ENCODE results near the gene WASHC2A. TPM values are rescaled to one million over a fixed set of nuclear protein-coding genes. Genes with fewer than 3 reads are reported as not detected.
"Not testable (repeated sequence)": the region's sequence is repeated elsewhere in the genome, so short reads cannot be mapped to it uniquely, and the experiment has no call there.

WASHC2A gene
- total and polyA plus RNA-seq, 12 donors, result 23.3 to 55.1 (median 42.8) TPM

DNA sequence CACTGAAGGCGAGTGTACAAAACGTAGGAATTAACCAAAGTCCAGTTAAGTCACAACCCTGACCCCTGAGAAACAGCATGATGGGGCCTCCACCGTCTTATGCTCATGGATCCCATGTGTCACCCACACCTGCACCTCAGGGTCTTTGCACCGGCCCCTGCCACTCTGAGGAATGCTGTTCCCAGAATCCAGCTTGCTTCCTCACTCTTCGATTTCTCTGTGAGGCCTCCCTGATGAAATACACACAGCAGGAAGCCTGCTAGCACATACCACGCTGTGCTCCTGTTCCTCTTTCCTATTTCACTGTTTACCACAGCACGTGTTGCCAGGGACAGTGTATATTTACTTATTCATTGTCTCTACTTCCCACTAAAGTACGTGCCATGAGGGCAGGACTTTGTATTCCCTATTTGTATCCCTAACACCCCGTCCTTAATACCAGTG lies 33.4 kb downstream of the WASHC2A start:
- H3K4me1 ChIP-seq (replicated peaks in 1 of 2); H3K4me3 ChIP-seq; H3K9me3 ChIP-seq (replicated peaks in 1 of 3); H3K27ac ChIP-seq; intact Hi-C loops (cut with DNase I); H3K36me3 ChIP-seq (replicated peaks in 1 of 2); DNase-seq; H3K27me3 ChIP-seq: not testable (repeated sequence)
- 82 to 90% (median 86%) methylated on average over 9 of the region's 9 CpGs for WGBS, 4 donors

DNA sequence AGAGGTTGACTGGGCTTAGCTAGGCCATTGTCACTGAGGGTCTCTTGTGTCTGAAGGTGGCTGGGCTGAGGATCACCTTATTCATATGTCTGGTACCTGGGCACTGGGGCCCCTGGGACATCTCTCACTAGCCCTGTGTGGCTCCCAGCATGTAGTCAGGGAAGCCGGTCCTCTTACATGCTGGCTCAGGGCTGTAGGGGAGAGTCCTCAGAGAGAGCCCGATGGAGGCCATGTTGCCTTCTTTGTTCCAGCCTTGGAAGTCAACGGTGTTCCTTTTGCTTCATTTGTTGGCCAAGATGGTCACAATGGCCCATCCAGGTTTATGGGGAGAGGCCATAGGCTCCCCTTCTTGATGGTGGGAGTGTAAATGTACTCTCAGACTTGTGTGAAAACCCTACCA lies 34.0 kb downstream of the WASHC2A start:
- H3K4me3 ChIP-seq; H3K4me1 ChIP-seq (replicated peaks in 1 of 2); H3K27me3 ChIP-seq; intact Hi-C loops (cut with DNase I); DNase-seq; H3K9me3 ChIP-seq (replicated peaks in 1 of 3); H3K36me3 ChIP-seq (replicated peaks in 1 of 2): not testable (repeated sequence)
- peak overlapping the region in 1 of 5 donors; percentile 10 for H3K27ac ChIP-seq
- 95 to 100% (median 97%) methylated on average over 3 of the region's 3 CpGs for WGBS, 4 donors

DNA sequence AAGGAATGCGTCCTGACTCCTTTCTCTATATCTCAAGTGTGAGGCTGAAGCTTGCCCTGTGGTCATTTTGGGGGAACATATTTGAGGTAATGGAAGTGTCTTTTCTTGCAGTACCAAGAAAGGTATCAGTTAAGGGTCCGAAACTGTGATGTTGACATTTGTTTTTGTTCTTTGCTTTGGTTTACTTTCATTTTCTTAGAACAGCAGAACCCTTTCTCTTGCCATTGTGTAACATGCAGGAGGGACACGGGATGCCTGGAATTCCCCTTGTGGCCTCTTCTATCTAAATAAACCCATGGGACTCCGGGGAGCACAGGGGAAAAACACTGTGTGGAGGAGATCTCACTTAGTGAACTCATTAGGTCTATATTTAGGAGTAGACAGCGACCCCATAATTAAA lies 34.5 kb downstream of the WASHC2A start:
- H3K9me3 ChIP-seq (replicated peaks in 1 of 3); H3K4me1 ChIP-seq (replicated peaks in 1 of 2); H3K4me3 ChIP-seq; H3K27me3 ChIP-seq; DNase-seq; H3K36me3 ChIP-seq (replicated peaks in 1 of 2); intact Hi-C loops (cut with DNase I): not testable (repeated sequence)
- 81 to 89% (median 87%) methylated on average over 3 to 4 of the region's 5 CpGs for WGBS, 4 donors
- peak overlapping the region in 1 of 5 donors; percentile 10 for H3K27ac ChIP-seq

DNA sequence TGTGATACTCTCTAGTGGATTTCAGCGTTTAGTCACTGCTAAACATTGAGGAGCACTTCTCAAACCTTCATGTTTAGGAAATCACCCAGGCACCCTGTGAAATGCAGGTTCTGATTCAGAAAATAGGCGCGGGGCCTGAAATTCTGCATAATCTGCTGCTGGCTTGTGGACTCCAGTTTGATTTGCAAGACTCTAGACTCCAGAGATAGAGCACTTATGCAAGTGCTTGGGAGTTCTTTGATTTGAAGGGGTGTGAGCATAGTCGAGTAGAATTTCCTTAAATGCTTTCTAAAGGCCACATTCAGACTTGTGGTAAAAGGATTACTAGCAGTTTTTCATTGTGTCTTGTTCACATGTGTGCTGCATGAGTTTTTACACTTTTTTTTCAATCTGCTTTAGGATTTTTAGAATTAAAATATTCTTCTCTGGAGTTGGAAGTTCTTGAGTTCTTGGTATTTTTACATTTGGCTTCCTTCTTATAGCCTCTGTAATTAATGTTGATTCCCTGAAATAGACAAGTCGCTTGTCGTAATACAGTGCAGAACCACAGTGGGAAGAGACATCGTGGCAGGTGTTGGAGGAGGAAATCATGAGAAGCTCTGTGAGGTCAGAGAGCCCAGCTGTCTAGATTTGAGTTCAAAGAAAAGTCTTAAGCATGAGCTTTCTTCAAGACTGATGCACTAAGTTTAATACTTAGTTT lies 41.4 kb downstream of the WASHC2A start:
- H3K27ac ChIP-seq; H3K4me3 ChIP-seq; H3K4me1 ChIP-seq (replicated peaks in 1 of 2); H3K27me3 ChIP-seq; H3K36me3 ChIP-seq (replicated peaks in 1 of 2); intact Hi-C loops (cut with DNase I); H3K9me3 ChIP-seq (replicated peaks in 1 of 3); DNase-seq: not testable (repeated sequence)
- 90 to 96% (median 93%) methylated on average over 6 to 7 of the region's 7 CpGs for WGBS, 4 donors

DNA sequence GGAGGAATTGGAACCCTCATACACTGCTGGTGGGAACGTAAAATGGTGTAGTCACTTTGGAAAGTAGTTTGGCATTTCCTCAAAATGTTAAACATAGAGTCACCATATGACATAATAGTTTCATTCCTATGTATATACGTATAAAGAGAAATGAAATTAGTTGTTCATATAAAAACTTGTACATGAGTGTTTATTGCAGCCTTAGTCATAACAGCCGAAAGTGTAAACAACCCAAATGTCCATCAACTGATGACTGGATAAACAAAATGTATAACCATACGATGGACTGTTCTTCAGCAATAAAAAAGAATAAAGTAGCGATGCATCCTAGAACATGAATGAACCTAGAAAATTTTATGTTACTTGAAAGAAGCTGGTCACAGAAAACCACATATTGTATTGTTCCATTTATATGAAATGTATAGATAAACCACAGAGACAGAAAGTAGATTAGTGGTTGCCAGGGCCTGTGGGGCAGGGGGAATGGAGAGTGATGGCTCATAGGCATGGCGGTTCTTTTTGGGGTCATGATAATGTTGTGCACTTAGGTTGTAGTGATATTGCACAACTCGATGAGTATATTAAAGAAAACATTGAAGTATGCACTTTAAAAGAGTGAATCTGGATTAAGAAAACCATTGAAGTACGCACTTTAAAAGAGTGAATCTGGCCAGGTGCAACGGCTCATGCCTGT lies 44.8 kb downstream of the WASHC2A start:
- H3K27ac ChIP-seq; DNase-seq; intact Hi-C loops (cut with DNase I); H3K27me3 ChIP-seq; H3K9me3 ChIP-seq (replicated peaks in 1 of 3); H3K4me1 ChIP-seq (replicated peaks in 1 of 2); H3K4me3 ChIP-seq; H3K36me3 ChIP-seq (replicated peaks in 1 of 2): not testable (repeated sequence)
- 93 to 99% (median 96%) methylated on average over 5 to 7 of the region's 9 CpGs for WGBS, 4 donors

DNA sequence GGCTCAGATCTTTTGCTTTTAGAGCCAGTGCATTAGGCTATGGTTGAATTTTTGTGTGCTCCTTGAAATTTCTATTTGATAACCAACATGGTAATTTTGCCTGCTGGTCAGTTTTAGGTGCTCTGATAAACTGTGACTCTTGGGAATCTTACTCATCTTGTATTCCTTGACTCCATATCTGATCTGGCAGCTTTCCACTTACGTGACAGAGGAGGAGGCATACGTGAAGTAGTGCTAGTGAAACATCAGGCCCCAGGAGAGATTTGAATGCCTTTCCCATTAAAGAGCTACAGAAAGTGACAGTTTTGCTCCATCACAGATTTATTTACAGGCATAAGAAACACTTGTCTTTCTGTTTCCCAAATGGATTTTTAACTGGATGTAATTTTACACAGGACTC lies 59.0 kb downstream of the WASHC2A start:
- 37 to 63% (median 54%) methylated on average over 2 of the region's 2 CpGs; no CpG with 5 or more reads in 1 of the 4 donors for WGBS, 4 donors
- H3K36me3 ChIP-seq (replicated peaks in 1 of 2); H3K27ac ChIP-seq; H3K4me3 ChIP-seq; H3K9me3 ChIP-seq (replicated peaks in 1 of 3); H3K27me3 ChIP-seq; H3K4me1 ChIP-seq (replicated peaks in 1 of 2); intact Hi-C loops (cut with DNase I): not testable (repeated sequence)
- peak; percentile 20 to 73 (median 53) for DNase-seq

DNA sequence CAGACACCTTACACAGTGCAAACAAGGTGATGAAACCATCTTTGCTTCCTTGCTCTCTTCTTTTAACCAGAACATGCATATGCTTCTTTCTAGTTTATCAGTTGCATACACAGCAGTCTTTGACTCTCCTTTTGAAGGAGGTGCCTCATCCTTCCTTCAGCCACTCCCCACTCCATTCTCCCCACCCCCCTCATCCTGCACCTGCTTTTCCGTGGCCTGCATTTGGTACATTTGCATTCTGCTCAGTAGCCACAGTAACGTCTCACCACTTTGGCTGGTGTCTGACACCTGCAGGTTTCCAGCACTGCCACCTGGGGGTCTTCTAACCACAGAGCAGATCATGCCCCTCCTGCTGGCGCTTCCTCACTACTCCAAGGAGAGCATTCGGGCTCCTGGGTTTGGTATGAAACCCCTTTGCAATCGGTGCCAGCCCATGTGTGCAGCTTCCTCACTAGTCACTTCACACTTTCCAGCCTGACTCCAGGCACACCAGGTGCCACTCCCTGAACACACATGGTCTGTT lies 60.1 kb downstream of the WASHC2A start:
- 51 to 77% (median 76%) methylated on average over 1 to 2 of the region's 5 CpGs for WGBS, 4 donors
- H3K4me1 ChIP-seq (replicated peaks in 1 of 2); intact Hi-C loops (cut with DNase I): not testable (repeated sequence)

DNA sequence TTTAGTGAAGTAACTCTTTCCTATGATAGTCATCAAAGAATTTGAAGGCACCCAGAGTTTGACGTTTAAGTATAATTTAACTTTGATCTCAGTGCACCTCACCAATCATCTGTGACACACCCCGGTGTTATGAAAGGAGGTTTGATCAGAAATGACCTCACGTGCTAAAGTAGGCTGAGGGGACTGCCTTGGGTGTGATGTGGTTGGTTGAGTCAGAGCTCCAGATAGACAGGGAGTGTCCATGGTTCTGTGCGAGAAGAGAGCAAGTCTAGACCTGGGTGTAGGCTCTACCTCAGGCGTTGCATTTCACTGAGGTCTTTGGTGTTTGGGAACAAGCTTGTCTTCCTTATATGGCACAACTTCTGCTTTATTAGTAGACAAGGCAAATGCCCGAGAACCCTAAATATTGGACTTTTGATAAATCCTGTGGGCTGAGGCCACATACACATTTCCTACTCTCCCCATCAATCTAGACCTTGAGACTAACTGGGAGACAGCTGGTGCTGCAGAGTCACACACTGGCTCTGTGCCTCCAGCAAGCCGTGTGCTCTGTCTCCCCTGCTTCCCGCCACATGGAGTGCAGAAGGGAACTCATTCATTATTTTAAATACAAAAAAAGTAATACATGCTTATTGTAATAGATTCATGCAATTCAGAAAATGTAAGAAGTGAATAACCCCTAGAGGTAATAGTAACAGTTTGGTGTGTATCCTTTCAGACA lies 63.7 kb downstream of the WASHC2A start:
- intact Hi-C loops (cut with DNase I); H3K4me1 ChIP-seq (replicated peaks in 1 of 2); H3K4me3 ChIP-seq; H3K27ac ChIP-seq; H3K36me3 ChIP-seq (replicated peaks in 1 of 2); DNase-seq; H3K27me3 ChIP-seq; H3K9me3 ChIP-seq (replicated peaks in 1 of 3): not testable (repeated sequence)
- WGBS, 4 donors, result 89 to 95% (median 92%) methylated on average over 5 to 7 of the region's 8 CpGs

More for the DNA sequence above, 60.1 kb downstream of the WASHC2A start:
- not testable (repeated sequence) for DNase-seq; H3K4me3 ChIP-seq; H3K9me3 ChIP-seq (replicated peaks in 1 of 3); H3K27me3 ChIP-seq; H3K27ac ChIP-seq; H3K36me3 ChIP-seq (replicated peaks in 1 of 2)

DNA sequence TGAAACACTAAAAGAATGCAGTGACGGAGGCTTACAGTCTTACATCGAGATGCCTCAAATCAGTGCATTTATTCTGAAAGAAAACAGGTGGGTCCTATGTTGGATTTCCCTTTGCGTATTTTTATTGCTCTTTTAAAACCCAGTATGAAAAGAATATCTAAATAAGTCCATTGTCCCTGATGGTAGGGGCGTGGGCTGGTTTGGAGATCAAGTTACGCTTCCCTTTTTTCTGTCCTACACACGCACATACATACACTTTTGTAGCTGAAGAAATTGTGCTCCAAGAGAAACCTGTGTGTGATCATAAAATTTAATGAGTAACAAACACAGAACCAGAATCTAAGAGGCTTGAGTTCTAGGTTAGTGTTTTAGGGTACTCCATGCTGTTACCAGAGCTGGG lies 64.6 kb downstream of the WASHC2A start:
- H3K4me3 ChIP-seq; DNase-seq; H3K36me3 ChIP-seq (replicated peaks in 1 of 2); H3K4me1 ChIP-seq (replicated peaks in 1 of 2); intact Hi-C loops (cut with DNase I); H3K27me3 ChIP-seq; H3K27ac ChIP-seq; H3K9me3 ChIP-seq (replicated peaks in 1 of 3): not testable (repeated sequence)
- WGBS, 4 donors, result 90 to 95% (median 94%) methylated on average over 6 of the region's 6 CpGs

DNA sequence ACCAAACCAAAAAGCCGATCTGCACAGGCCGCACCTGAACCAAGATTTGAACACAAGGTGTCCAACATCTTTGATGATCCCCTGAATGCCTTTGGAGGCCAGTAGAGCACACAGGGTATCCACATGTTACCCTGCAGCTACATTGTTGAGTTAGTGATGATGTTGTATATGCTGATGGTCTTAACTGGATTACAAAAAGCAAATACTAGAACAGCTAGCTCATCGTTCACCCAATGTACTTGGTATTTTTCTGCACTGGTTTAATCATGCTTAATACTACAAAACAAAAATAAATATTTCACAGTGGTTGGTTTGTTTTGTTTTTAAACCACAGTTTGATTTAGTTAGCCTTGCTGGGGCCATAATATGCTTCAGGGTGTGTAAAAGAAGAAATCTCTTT lies 65.1 kb downstream of the WASHC2A start:
- intact Hi-C loops (cut with DNase I), result not testable (repeated sequence)
- WGBS, 4 donors, result 95 to 98% (median 96%) methylated on average over 3 of the region's 3 CpGs

More for the DNA sequence above, 65.1 kb downstream of the WASHC2A start:
- H3K4me3 ChIP-seq; H3K4me1 ChIP-seq (replicated peaks in 1 of 2); H3K36me3 ChIP-seq (replicated peaks in 1 of 2); H3K9me3 ChIP-seq (replicated peaks in 1 of 3); DNase-seq; H3K27me3 ChIP-seq; H3K27ac ChIP-seq: not testable (repeated sequence)
